ENCODE measurements around the gene ZNF485. TPM values are rescaled to one million over a fixed set of nuclear protein-coding genes. Genes with fewer than 3 reads are reported as not detected.

The ZNF485 gene
- 2.1 and 3.9 TPM in 2 replicates for total RNA-seq

DNA sequence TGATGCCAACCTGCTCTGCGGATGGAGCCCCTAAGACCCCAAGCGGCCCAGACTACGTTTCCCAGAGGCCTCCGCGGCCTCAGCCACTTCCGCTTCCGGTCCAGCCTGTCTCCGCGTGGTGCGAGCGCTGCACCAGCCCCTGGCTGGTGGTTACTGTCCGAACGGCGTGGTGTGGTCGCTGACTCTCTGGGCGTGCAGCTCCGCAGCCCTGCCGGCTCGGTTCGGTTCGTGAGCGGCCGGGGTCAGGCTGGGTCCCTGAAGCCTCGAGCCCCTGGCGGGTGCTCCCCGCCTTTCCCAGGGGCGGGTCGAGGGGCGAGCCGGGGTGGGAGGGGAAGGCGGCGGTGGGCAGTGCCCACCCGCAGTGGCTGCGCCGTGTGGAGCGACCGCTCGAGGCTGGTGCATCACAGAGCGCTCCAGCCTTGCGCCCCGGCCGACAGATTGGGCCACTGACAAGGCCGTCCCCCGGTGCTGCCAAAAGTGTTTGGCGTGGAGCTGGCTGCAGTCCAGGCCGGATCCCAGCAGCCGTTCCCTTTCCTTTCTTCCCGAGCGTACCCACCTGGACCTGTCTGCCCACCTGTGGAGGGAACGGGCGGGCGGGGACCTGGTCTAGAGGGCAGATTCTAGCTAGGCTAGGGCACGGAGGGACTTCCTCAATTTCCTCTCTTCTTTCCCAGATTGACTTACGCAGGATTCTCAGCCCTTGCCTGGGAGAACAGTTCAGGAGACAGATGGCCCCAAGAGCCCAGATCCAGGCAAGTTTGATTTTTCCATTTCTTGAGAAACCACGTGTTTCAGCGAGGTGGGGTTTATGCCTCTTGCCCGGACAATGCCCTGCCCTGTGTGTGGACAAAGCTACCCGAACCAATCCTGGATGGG, at the start of gene ZNF485:
Gene ZNF485 (plus strand): TSS at position 116 of the 876 bp plus-strand sequence. CDS start 613 bp downstream, at position 729.

GRCh38 chr10:43574001-43574892, 32.0 kb upstream of the ZNF485 start, which contains the start of gene ZNF239:
ZNF239 (minus strand) TSS chr10:43574616; CDS start chr10:43558079, 16,537 bp downstream.

GRCh38 chr10:43648398-43649184, 42.4 kb downstream of the ZNF485 start, which contains the start of gene ZNF32:
ZNF32 (minus strand) TSS chr10:43648881; CDS start chr10:43646133, 2,748 bp downstream.

Other genes with a start within 250 kb of the ZNF485 start
- not detected in 2 replicates for gene FXYD4, start 234.8 kb upstream of the ZNF485 start, total RNA-seq
- 140 and 219 TPM in 2 replicates for gene HNRNPF, start 197.3 kb upstream of the ZNF485 start, total RNA-seq
- gene ZNF487, start 169.3 kb upstream of the ZNF485 start, total RNA-seq = 3.3 and 3.9 TPM in 2 replicates
- 7.1 and 10.2 TPM in 2 replicates for gene ZNF239, start 31.8 kb upstream of the ZNF485 start, total RNA-seq
- gene ZNF32, start 42.4 kb downstream of the ZNF485 start, total RNA-seq = 18.5 and 29.1 TPM in 2 replicates

All from smooth muscle cell of the umbilical artery (primary cell).